HCT116 (cell line): ENCODE measurements around the gene GRAMD1C. TPM values are rescaled to one million over a fixed set of nuclear protein-coding genes. Genes with fewer than 3 reads are reported as not detected.

Experiments used
- ATAC-seq: fragments of 200-7000 bp; cut with Tn5 transposase; 2 replicates; pipeline ENCODE4 v1.9.1; 2020; ENCODE audit warnings: mild to moderate bottlenecking, moderate library complexity
- BruUV-seq: library from RNA; stranded (reverse); fragments of 400-500 nt; replicated peaks from 2 replicates; lab custom pipeline; 2021; lab: Mats Ljungman, UMichigan
- CTCF ChIA-PET: fragments of 300-600 bp; sonication (Branson Sonifier 250); formaldehyde crosslinking; loops from one replicate; lab custom pipeline; 2021; ENCODE audit warnings: antibody characterized with exemption; lab: Charles Lee
- POLR2A ChIA-PET: fragments of 300-600, 350-600 bp; sonication (Branson Sonifier 250); formaldehyde crosslinking; loops from one replicate; lab custom pipeline; 2021; ENCODE audit warnings: antibody characterized with exemption; lab: Charles Lee
- RAD21 ChIA-PET, 2 experiments: fragments of 300-600 bp; sonication (Branson Sonifier 250); formaldehyde crosslinking; loops; one replicate each; lab custom pipeline; 2023; ENCODE audit warnings: low total read pairs in 2 of 2; ENCODE audit not compliant: uncharacterized antibody in 2 of 2, unreplicated experiment in 2 of 2, low non-redundant PET in 1 of 2; lab: Charles Lee
- DNase-seq: peaks from one replicate; pipeline ENCODE4 v3.0.0-alpha.2; 2010; ENCODE audit warnings: low read depth, low spot score
- H2AFZ ChIP-seq: fragments of 200-600 bp; shearing (Covaris generic), sonication (generic); 2 replicates; pipeline ENCODE4 v1.6.1; 2017; ENCODE audit warnings: low read depth, mixed run types, mixed read lengths, antibody characterized with exemption, low read length; ENCODE audit not compliant: poor library complexity, severe bottlenecking
- H3K27ac ChIP-seq: 2 replicates; pipeline ENCODE4 v1.5.1; 2012; ENCODE audit warnings: low read depth, low read length
- H3K27me3 ChIP-seq: fragments of 200-600 bp; sonication (generic); 2 replicates; pipeline ENCODE4 v1.6.1; 2016; ENCODE audit warnings: mixed run types, low read length, mixed read lengths; ENCODE audit not compliant: insufficient read depth
- H3K36me3 ChIP-seq, 2 experiments: fragments of 200-500 bp in 1 of 2; fragments of 200-600 bp in 1 of 2; sonication (Bioruptor generic) in 1 of 2; sonication (generic) in 1 of 2; 2 replicates each; pipeline versions ENCODE4 v1.5.1 to v1.6.1; 2014 to 2016; ENCODE audit warnings: low read length in 2 of 2, inconsistent platforms in 1 of 2, mixed read lengths in 1 of 2, mixed run types in 1 of 2; ENCODE audit not compliant: insufficient read depth in 2 of 2, control insufficient read depth in 1 of 2
- H3K4me1 ChIP-seq, 2 experiments: fragments of 200-600 bp in 1 of 2; sonication (generic) in 1 of 2; 2 replicates each; pipeline versions ENCODE4 v1.5.1 to v1.6.1; 2012 to 2017; ENCODE audit warnings: low read length in 2 of 2, inconsistent platforms in 1 of 2, mild to moderate bottlenecking in 1 of 2, mixed read lengths in 1 of 2, mixed run types in 1 of 2, moderate library complexity in 1 of 2; ENCODE audit not compliant: insufficient read depth in 2 of 2, control insufficient read depth in 1 of 2
- H3K4me2 ChIP-seq: fragments of 200-600 bp; sonication (generic); 2 replicates; pipeline ENCODE4 v1.6.1; 2017; ENCODE audit warnings: mixed run types, low read length, mixed read lengths
- H3K4me3 ChIP-seq, 2 experiments: fragments of 200-600 bp in 1 of 2; sonication (generic) in 1 of 2; replicated peaks in 1 of 2; 2 replicates each; pipeline ENCODE4 v1.5.1; 2011 to 2016; ENCODE audit warnings: low read length in 2 of 2, control low read depth in 1 of 2, low read depth in 1 of 2, mild to moderate bottlenecking in 1 of 2, mixed read lengths in 1 of 2, mixed run types in 1 of 2
- H3K79me2 ChIP-seq: fragments of 200-600 bp; sonication (generic); 2 replicates; pipeline ENCODE4 v1.6.1; 2017; ENCODE audit warnings: mild to moderate bottlenecking, mixed run types, low read length, moderate library complexity, mixed read lengths; ENCODE audit not compliant: insufficient read depth
- H3K9ac ChIP-seq: fragments of 200-600 bp; sonication (generic); 2 replicates; pipeline ENCODE4 v1.6.1; 2016; ENCODE audit warnings: low read length, mixed read lengths
- H3K9me2 ChIP-seq: fragments of 200-600 bp; sonication (generic), shearing (Covaris generic); 2 replicates; pipeline ENCODE4 v1.6.1; 2017; ENCODE audit warnings: mixed run types, mild to moderate bottlenecking, moderate library complexity; ENCODE audit not compliant: insufficient read depth
- H3K9me3 ChIP-seq, 2 experiments: fragments of 200-500 bp in 1 of 2; fragments of 200-600 bp in 1 of 2; sonication (Bioruptor generic) in 1 of 2; sonication (generic) in 1 of 2; 2 replicates each; pipeline ENCODE4 v1.6.1; 2014 to 2017; ENCODE audit warnings: low read length in 2 of 2, mixed read lengths in 2 of 2, inconsistent platforms in 1 of 2, low read depth in 1 of 2, mild to moderate bottlenecking in 1 of 2, mixed run types in 1 of 2, moderate library complexity in 1 of 2; ENCODE audit not compliant: control insufficient read depth in 1 of 2, insufficient read depth in 1 of 2
- H4K20me1 ChIP-seq: fragments of 200-600 bp; sonication (generic), shearing (Covaris generic); 2 replicates; pipeline ENCODE4 v1.6.1; 2017; ENCODE audit warnings: mixed run types, mild to moderate bottlenecking, moderate library complexity; ENCODE audit not compliant: insufficient read depth
- CBX3 ChIP-seq: IDR thresholded peaks from 2 replicates; pipeline ENCODE4 v1.6.1; 2012; ENCODE audit warnings: low read depth
- CEBPB ChIP-seq: IDR thresholded peaks from 2 replicates; pipeline ENCODE4 v1.6.1; 2012; ENCODE audit warnings: low read depth
- ELF1 ChIP-seq: IDR thresholded peaks from 2 replicates; pipeline ENCODE4 v1.6.1; 2012; ENCODE audit warnings: low read depth, borderline replicate concordance
- FOSL1 ChIP-seq: IDR thresholded peaks from 2 replicates; pipeline ENCODE4 v1.6.1; 2012; ENCODE audit warnings: low read depth
- POLR2AphosphoS5 ChIP-seq: IDR thresholded peaks from 2 replicates; pipeline ENCODE4 v1.6.1; 2011; ENCODE audit warnings: mild to moderate bottlenecking, low read depth, low read length, moderate library complexity
- SRF ChIP-seq: IDR thresholded peaks from 2 replicates; pipeline ENCODE4 v1.6.1; 2012; ENCODE audit warnings: low read depth
- TCF7L2 ChIP-seq: IDR thresholded peaks from 2 replicates; pipeline ENCODE4 v1.7.0; 2011; ENCODE audit warnings: borderline replicate concordance, inconsistent platforms; ENCODE audit not compliant: insufficient read depth, insufficient read length; ENCODE audit errors: extremely low read depth
- intact Hi-C: fragments of 100-400 bp; cut with micrococcal nuclease; formaldehyde crosslinking; loops from 2 replicates; pipeline ENCODE4 v1.10.0; 2022
- total RNA-seq: library from RNA; stranded (reverse); gene quantifications from one replicate; pipeline ENCODE4 v1.2.1, GENCODE V29; 2021; ENCODE audit not compliant: unreplicated experiment
- TF ChIP-seq, protein P1 (sequence below): IDR thresholded peaks from 2 replicates; pipeline ENCODE4 v1.6.1; 2012
- TF ChIP-seq, protein P2 (sequence below): IDR thresholded peaks from 2 replicates; pipeline ENCODE4 v1.6.1; 2011; ENCODE audit warnings: mild to moderate bottlenecking, low read length, moderate library complexity; ENCODE audit not compliant: insufficient replicate concordance; ENCODE audit errors: extremely low read depth
- TF ChIP-seq, protein P3 (sequence below): IDR thresholded peaks from 2 replicates; pipeline ENCODE4 v1.6.1; 2012; ENCODE audit warnings: low read depth

Gene GRAMD1C
- total RNA-seq, 1 experiment from 2014 or later, result 7.9 TPM

DNA sequence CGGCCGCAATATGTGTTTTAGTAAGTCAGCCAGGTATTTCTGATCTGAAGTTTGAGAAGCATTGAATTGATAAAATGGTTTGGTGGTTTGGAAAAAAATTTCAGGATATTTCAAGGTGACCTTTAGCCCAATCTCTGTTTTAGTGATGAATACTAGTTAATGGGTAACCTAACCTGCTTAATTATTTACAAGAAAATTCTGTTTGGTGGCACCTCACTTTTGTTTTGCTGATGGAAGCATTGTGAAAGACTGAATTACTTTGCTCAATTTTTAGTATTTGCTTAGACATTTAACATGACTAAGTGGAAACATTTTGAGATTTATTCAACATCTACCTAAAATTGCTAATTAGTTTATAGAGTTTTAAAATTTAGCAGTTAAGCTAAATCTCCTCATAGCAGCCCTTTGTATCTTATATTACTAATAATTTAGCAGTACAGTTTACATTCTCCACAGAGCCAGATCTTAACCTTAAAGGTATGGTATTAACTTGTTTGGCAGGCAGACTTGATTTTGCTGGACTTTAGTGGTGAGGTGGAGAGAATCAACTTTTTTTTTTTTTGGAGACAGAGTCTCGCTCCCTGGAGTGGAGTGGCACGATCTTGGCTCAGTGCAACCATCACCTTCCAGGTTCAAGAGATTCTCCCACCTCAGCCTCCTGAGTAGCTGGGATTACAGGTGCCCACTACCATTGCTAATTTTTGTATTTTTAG is 35.4 kb downstream of the GRAMD1C start:
- no peak for DNase-seq
- H3K79me2 ChIP-seq, result no peaks in the 10 kb centered on the region
- H3K4me2 ChIP-seq, result no peak overlapping the region
- H3K27me3 ChIP-seq, result no peaks in the 10 kb centered on the region
- intact Hi-C loops, result no loop called here
- H3K9ac ChIP-seq, result no peak overlapping the region
- ATAC-seq, result no peak
- H3K4me3 ChIP-seq, result no peak overlapping the region
- TF ChIP-seq POLR2AphosphoS5 (no peak), ELF1 (no peak), TCF7L2 (no peak), SRF (no peak), FOSL1 (no peak), CBX3 (no peak), CEBPB (no peak)
- TF ChIP-seq, protein P1, sequence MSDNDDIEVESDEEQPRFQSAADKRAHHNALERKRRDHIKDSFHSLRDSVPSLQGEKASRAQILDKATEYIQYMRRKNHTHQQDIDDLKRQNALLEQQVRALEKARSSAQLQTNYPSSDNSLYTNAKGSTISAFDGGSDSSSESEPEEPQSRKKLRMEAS, result no peak
- TF ChIP-seq, protein P2, sequence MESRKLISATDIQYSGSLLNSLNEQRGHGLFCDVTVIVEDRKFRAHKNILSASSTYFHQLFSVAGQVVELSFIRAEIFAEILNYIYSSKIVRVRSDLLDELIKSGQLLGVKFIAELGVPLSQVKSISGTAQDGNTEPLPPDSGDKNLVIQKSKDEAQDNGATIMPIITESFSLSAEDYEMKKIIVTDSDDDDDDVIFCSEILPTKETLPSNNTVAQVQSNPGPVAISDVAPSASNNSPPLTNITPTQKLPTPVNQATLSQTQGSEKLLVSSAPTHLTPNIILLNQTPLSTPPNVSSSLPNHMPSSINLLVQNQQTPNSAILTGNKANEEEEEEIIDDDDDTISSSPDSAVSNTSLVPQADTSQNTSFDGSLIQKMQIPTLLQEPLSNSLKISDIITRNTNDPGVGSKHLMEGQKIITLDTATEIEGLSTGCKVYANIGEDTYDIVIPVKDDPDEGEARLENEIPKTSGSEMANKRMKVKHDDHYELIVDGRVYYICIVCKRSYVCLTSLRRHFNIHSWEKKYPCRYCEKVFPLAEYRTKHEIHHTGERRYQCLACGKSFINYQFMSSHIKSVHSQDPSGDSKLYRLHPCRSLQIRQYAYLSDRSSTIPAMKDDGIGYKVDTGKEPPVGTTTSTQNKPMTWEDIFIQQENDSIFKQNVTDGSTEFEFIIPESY, result no peak
- TF ChIP-seq, protein P3, sequence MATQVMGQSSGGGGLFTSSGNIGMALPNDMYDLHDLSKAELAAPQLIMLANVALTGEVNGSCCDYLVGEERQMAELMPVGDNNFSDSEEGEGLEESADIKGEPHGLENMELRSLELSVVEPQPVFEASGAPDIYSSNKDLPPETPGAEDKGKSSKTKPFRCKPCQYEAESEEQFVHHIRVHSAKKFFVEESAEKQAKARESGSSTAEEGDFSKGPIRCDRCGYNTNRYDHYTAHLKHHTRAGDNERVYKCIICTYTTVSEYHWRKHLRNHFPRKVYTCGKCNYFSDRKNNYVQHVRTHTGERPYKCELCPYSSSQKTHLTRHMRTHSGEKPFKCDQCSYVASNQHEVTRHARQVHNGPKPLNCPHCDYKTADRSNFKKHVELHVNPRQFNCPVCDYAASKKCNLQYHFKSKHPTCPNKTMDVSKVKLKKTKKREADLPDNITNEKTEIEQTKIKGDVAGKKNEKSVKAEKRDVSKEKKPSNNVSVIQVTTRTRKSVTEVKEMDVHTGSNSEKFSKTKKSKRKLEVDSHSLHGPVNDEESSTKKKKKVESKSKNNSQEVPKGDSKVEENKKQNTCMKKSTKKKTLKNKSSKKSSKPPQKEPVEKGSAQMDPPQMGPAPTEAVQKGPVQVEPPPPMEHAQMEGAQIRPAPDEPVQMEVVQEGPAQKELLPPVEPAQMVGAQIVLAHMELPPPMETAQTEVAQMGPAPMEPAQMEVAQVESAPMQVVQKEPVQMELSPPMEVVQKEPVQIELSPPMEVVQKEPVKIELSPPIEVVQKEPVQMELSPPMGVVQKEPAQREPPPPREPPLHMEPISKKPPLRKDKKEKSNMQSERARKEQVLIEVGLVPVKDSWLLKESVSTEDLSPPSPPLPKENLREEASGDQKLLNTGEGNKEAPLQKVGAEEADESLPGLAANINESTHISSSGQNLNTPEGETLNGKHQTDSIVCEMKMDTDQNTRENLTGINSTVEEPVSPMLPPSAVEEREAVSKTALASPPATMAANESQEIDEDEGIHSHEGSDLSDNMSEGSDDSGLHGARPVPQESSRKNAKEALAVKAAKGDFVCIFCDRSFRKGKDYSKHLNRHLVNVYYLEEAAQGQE, result no peak
- BruUV-seq, result no TSS peak
- no peaks in the 10 kb centered on the region for H3K9me3 ChIP-seq
- no peak overlapping the region for H3K27ac ChIP-seq
- no peak overlapping the region for H2AFZ ChIP-seq
- no peaks in the 10 kb centered on the region for H3K36me3 ChIP-seq
- POLR2A ChIA-PET, result no interaction called here
- no peaks in the 10 kb centered on the region for H3K4me1 ChIP-seq
- CTCF ChIA-PET, result no interaction called here
- RAD21 ChIA-PET, result no interaction called here
- no peaks in the 10 kb centered on the region for H3K9me2 ChIP-seq
- H4K20me1 ChIP-seq, result no peaks in the 10 kb centered on the region
